Sigmoid colon (tissue), 7 donors: ENCODE results near the gene TMEM115. TPM values are rescaled to one million over a fixed set of nuclear protein-coding genes. Genes with fewer than 3 reads are reported as not detected.
A peak's percentile ranks its signal among the peaks of the same experiment; 100 is the strongest.

Experiments used
- DNase-seq: peaks from one replicate; pipeline ENCODE4 v3.0.0-alpha.2; 2019
- H3K27ac ChIP-seq, 4 donors: fragments of 200-600 bp; sonication (generic); one replicate each; pipeline ENCODE4 v1.5.1; 2016 to 2019; ENCODE audit warnings: mild to moderate bottlenecking in 1 of 4
- H3K27me3 ChIP-seq, 3 donors: fragments of 200-600 bp; sonication (generic); one replicate each; pipeline ENCODE4 v1.5.1; 2019; ENCODE audit warnings: mild to moderate bottlenecking in 1 of 3
- H3K36me3 ChIP-seq, 4 donors: fragments of 200-600 bp; sonication (generic); one replicate each; pipeline ENCODE4 v1.5.1; 2016 to 2019
- H3K4me1 ChIP-seq, 4 donors: fragments of 200-600 bp; sonication (generic); one replicate each; pipeline ENCODE4 v1.5.1; 2017 to 2019
- H3K4me3 ChIP-seq, 4 donors: fragments of 200-600 bp; sonication (generic); one replicate each; pipeline ENCODE4 v1.5.1; 2017 to 2019; ENCODE audit warnings: mild to moderate bottlenecking in 2 of 4, moderate library complexity in 1 of 4
- H3K9me3 ChIP-seq, 4 donors: fragments of 200-600 bp in 3 of 4; sonication (generic) in 3 of 4; one replicate each; pipeline versions ENCODE4 v1.5.1 to v1.6.1; 2013 to 2019
- EP300 ChIP-seq, 4 donors: sonication (generic); formaldehyde crosslinking; IDR thresholded peaks; one replicate each; pipeline ENCODE4 v1.6.1; 2017; ENCODE audit warnings: antibody characterized with exemption in 4 of 4
- POLR2A ChIP-seq, 2 donors: fragments of 450-650 bp; IDR thresholded peaks; one replicate each; pipeline ENCODE4 v1.6.1; 2016; ENCODE audit warnings: antibody characterized with exemption in 2 of 2, mild to moderate bottlenecking in 2 of 2, moderate library complexity in 2 of 2
- POLR2AphosphoS5 ChIP-seq, 4 donors: sonication (generic); formaldehyde crosslinking; IDR thresholded peaks; one replicate each; pipeline ENCODE4 v1.6.1; 2017; ENCODE audit warnings: antibody characterized with exemption in 4 of 4
- WGBS, 2 donors: extraction: QIAGEN DNeasy Blood & Tissue Kit; methylation state at CpG; one replicate each; pipeline ENCODE4 v1.1.7; 2013; 5-methylcytosine and 5-hydroxymethylcytosine counted together
- intact Hi-C: fragments of 100-400 bp; cut with DNase I; formaldehyde crosslinking; loops from one replicate; pipeline ENCODE4 v1.15.1; 2023
- polyA plus RNA-seq, 3 donors: library from polyadenylated mRNA; stranded (reverse); fragments of 200-250 nt; gene quantifications; one replicate each; pipeline ENCODE4 v1.2.3, GENCODE V29; 2013
- total RNA-seq, 4 donors: library from RNA; depleted of rRNA; stranded (reverse); fragments of >200 nt; gene quantifications; one replicate each; pipeline ENCODE4 v1.1.0, GENCODE V29; 2016
- TF ChIP-seq, protein P1 (sequence below), 4 experiments: fragments of 450-650 bp in 3 of 4; fragments of 200-600 bp in 1 of 4; IDR thresholded peaks; one replicate each; pipeline ENCODE4 v1.5.1; 2016 to 2019; ENCODE audit warnings: antibody characterized with exemption in 4 of 4, mild to moderate bottlenecking in 3 of 4, moderate library complexity in 2 of 4
- donor health status: healthy with polysubstance abuse.
- donor health status: Bipolar disorder and iron deficiency.
- donor health status: healthy.

The TMEM115 gene
- total and polyA plus RNA-seq, 7 donors: 9.5 to 45.7 (median 40.5) TPM

DNA sequence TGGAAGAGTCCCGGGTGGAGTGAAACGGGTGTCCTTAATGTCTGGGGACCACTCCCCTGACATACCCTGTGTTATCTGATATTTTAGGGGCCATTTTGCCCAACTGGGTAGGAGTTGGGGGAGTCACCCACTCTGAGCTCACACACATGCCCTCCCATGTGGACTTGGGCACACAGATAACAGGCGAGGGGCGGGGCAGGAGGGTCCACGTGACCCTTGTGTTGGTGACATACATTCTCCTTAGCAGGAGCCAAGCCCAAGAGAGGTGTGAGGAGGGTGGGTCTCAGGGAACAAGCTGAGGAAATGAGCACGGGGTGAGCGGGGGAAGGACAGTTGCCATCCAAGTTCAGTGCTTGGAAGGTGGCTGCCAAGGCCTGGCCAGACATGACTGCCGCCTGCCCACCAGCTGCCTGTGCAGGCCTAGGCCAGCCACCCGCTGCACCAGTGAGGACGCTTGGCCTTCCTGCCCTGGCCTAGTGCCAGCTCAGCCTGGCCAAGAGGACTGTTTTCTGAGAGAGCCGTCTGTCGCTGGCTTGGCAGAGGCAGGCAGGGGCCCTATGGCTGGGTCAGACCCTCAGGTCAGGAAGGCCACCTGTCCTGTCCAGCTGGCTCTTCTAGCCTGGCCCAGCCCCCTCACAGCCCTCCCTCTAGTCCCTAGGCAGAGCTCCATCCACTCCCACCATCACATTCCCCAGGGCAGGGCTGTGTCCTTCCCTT lies 31.3 kb upstream of the TMEM115 start:
- Histone ChIP-seq H3K27me3 (no peaks in the 10 kb centered on the region), H3K27ac (no peak overlapping the region), H3K4me3 (no peak overlapping the region), H3K9me3 (no peaks in the 10 kb centered on the region), H3K36me3 (no peaks in the 10 kb centered on the region), H3K4me1 (peaks cover 0 to 3% (median 0%) of the 10 kb centered on the region in 4 donors)
- TF ChIP-seq POLR2AphosphoS5 (IDR thresholded peaks at IDR 0.05) (no peak), POLR2A (IDR thresholded peaks at IDR 0.05) (no peak), EP300 (IDR thresholded peaks at IDR 0.05) (no peak)
- TF ChIP-seq, protein P1, sequence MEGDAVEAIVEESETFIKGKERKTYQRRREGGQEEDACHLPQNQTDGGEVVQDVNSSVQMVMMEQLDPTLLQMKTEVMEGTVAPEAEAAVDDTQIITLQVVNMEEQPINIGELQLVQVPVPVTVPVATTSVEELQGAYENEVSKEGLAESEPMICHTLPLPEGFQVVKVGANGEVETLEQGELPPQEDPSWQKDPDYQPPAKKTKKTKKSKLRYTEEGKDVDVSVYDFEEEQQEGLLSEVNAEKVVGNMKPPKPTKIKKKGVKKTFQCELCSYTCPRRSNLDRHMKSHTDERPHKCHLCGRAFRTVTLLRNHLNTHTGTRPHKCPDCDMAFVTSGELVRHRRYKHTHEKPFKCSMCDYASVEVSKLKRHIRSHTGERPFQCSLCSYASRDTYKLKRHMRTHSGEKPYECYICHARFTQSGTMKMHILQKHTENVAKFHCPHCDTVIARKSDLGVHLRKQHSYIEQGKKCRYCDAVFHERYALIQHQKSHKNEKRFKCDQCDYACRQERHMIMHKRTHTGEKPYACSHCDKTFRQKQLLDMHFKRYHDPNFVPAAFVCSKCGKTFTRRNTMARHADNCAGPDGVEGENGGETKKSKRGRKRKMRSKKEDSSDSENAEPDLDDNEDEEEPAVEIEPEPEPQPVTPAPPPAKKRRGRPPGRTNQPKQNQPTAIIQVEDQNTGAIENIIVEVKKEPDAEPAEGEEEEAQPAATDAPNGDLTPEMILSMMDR (IDR thresholded peaks at IDR 0.05): no peak
- intact Hi-C loops: no loop called here
- peak; percentile 70 for DNase-seq
- 27 to 69% methylated on average over 12 of the region's 12 CpGs for WGBS, 2 donors

DNA sequence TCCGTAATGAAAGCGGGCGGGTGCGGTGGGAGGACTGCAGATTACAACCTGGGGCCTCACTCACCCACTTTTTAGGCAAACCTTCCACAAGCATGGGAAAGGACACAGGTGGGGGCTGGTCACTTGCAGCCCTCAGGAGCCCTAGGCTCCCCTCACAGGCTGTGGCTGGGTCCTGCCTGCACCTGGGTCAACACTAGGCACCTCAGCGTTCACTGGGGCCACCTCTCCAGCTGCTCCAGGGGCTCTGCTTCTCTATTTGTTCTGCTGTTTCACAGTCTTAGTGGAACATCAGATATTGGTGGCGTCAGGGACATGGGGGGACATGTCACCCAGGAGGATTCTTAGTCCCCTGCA lies 30.1 kb upstream of the TMEM115 start:
- no peak for TF ChIP-seq EP300 (IDR thresholded peaks at IDR 0.05)
- TF ChIP-seq POLR2AphosphoS5 (IDR thresholded peaks at IDR 0.05): no peak
- TF ChIP-seq, protein P1 (IDR thresholded peaks at IDR 0.05): no peak
- no peak for TF ChIP-seq POLR2A (IDR thresholded peaks at IDR 0.05)
- Histone ChIP-seq H3K4me3 (no peak overlapping the region), H3K9me3 (no peaks in the 10 kb centered on the region), H3K27ac (no peak overlapping the region), H3K4me1 (peaks cover 0 to 3% (median 0%) of the 10 kb centered on the region in 4 donors), H3K36me3 (no peaks in the 10 kb centered on the region), H3K27me3 (no peaks in the 10 kb centered on the region)
- 82 to 91% methylated on average over 6 of the region's 6 CpGs for WGBS, 2 donors
- no peak for DNase-seq
- intact Hi-C loops: no loop called here

DNA sequence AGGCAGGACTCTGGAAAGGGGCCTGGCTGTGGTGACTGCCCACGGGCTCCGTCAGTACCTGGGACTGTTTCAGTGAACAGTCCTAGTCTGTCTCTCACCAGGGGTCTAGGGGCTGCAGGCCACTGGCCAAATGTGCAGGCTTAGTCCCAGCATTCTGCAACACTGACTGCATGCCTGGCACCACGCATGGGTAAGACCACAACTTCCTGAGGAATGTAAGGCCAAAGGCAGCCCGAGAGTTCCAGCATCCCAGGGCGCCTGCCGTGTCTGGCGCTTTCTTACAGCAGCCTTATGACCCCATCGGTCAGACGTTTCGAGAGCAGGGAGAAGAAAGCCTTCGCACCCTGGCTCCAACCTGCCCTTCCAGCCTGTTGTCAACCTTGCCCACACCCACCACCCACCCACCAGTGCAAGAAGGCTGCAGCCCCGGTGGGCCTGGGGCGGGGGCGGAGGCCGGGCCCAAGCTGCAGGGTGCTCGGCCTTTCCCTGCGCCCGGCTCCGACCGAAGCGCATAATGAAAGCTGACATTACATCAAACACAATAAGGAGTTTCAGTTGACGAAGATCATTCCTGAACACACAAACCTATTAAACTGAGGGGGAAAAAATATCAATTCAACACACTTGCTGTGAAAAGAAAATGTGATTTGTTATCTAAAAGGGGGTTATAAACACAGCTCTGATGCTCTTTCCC lies 29.5 kb upstream of the TMEM115 start:
- H3K27me3 ChIP-seq: no peaks in the 10 kb centered on the region
- DNase-seq: no peak
- WGBS, 2 donors: 85 to 87% methylated on average over 22 of the region's 22 CpGs
- H3K4me1 ChIP-seq: peaks cover 0 to 3% (median 0%) of the 10 kb centered on the region in 4 donors
- no peak for TF ChIP-seq POLR2A (IDR thresholded peaks at IDR 0.05)
- TF ChIP-seq, protein P1 (IDR thresholded peaks at IDR 0.05): no peak
- H3K27ac ChIP-seq: no peak overlapping the region
- intact Hi-C loops: no loop called here
- no peaks in the 10 kb centered on the region for H3K9me3 ChIP-seq
- no peak overlapping the region for H3K4me3 ChIP-seq
- no peaks in the 10 kb centered on the region for H3K36me3 ChIP-seq

DNA sequence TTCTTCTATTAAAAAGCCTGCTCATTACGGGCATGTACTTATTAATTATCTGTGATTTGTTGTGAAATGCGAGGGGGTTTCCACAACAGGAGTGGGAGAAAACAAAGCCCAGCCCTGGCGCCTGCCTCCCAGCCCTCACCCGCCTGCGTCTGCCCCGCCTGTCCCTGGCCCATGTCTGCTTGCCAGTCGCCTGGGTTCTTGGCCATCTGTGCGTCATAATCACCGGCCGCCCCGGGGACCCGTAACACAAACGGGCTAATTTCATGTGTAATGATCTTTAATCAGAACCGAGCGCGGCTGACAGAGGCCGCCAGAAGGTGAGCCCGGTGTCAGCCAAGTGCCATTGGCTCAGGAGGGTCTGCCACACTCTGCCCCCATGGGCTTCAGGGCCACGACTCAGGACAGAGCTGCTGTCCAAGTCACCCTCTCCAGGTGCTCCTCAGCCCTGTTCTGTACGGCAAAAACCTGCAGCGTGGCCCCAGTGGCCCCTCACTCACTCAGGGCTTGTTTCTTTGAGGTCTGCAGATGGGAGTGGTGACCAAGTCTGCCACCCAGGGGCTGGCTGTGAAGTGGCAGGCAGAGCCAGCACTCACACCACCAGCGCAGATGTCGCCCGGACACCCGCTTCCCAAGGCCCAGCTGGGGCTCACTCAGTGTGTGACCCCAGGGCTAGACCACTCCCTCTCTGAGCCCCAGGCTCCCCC lies 28.8 kb upstream of the TMEM115 start:
- H3K9me3 ChIP-seq: no peaks in the 10 kb centered on the region
- no peak for TF ChIP-seq EP300 (IDR thresholded peaks at IDR 0.05)
- no peak for TF ChIP-seq POLR2AphosphoS5 (IDR thresholded peaks at IDR 0.05)
- no peak for TF ChIP-seq POLR2A (IDR thresholded peaks at IDR 0.05)
- TF ChIP-seq, protein P1 (IDR thresholded peaks at IDR 0.05): no peak
- no peak for DNase-seq
- H3K27me3 ChIP-seq: no peaks in the 10 kb centered on the region
- WGBS, 2 donors: 60 to 82% methylated on average over 25 of the region's 25 CpGs
- intact Hi-C loops: no loop called here
- H3K4me1 ChIP-seq: peaks cover 0 to 3% (median 0%) of the 10 kb centered on the region in 4 donors
- H3K4me3 ChIP-seq: no peak overlapping the region
- H3K27ac ChIP-seq: no peak overlapping the region
- H3K36me3 ChIP-seq: no peaks in the 10 kb centered on the region
